Tibial nerve (tissue), 4 donors: ENCODE measurements around the gene PTGER1. TPM values are rescaled to one million over a fixed set of nuclear protein-coding genes. Genes with fewer than 3 reads are reported as not detected.

ENCODE experiments used
- DNase-seq, 2 donors: peaks; one replicate each; pipeline ENCODE4 v3.0.0-alpha.2; 2019; ENCODE audit warnings: low spot score in 2 of 2
- H3K27ac ChIP-seq, 4 donors: fragments of 200-600 bp; sonication (generic) in 3 of 4; one replicate each; pipeline ENCODE4 v1.5.1; 2017 to 2019; ENCODE audit warnings: mild to moderate bottlenecking in 1 of 4
- H3K27me3 ChIP-seq, 2 donors: fragments of 200-600 bp; sonication (generic) in 1 of 2; one replicate each; pipeline versions ENCODE4 v1.5.1 to v1.6.0; 2017 to 2019
- H3K36me3 ChIP-seq, 3 donors: fragments of 200-600 bp; sonication (generic); one replicate each; pipeline ENCODE4 v1.5.1; 2018 to 2019
- H3K4me1 ChIP-seq, 4 donors: fragments of 200-600 bp; sonication (generic) in 3 of 4; one replicate each; pipeline ENCODE4 v1.5.1; 2017 to 2019
- H3K4me3 ChIP-seq, 4 donors: fragments of 200-600 bp; sonication (generic) in 3 of 4; one replicate each; pipeline ENCODE4 v1.5.1; 2017 to 2019; ENCODE audit warnings: mild to moderate bottlenecking in 1 of 4, moderate library complexity in 1 of 4
- H3K9me3 ChIP-seq, 4 donors: fragments of 200-600 bp; sonication (generic) in 3 of 4; one replicate each; pipeline ENCODE4 v1.5.1; 2017 to 2019
- EP300 ChIP-seq, 2 donors: sonication (generic); formaldehyde crosslinking; IDR thresholded peaks; one replicate each; pipeline ENCODE4 v1.6.1; 2017; ENCODE audit warnings: antibody characterized with exemption in 2 of 2, mild to moderate bottlenecking in 1 of 2
- POLR2A ChIP-seq, 2 donors: fragments of 450-650 bp; IDR thresholded peaks; one replicate each; pipeline ENCODE4 v1.6.1; 2017; ENCODE audit warnings: antibody characterized with exemption in 2 of 2, mild to moderate bottlenecking in 2 of 2, moderate library complexity in 2 of 2
- WGBS, 2 donors: methylation state at CpG; one replicate each; pipeline ENCODE4 v1.1.5; 2018; 5-methylcytosine and 5-hydroxymethylcytosine counted together
- total RNA-seq, 4 donors: library from RNA; depleted of rRNA; stranded (reverse); fragments of >200 nt; gene quantifications; one replicate each; pipeline ENCODE4 v1.1.0, GENCODE V29; 2016
- TF ChIP-seq, protein P1 (sequence below), 5 experiments: fragments of 200-600 bp in 3 of 5; fragments of 450-650 bp in 2 of 5; sonication (generic) in 3 of 5; IDR thresholded peaks; one replicate each; pipeline ENCODE4 v1.5.1; 2016 to 2019; ENCODE audit warnings: antibody characterized with exemption in 5 of 5, mild to moderate bottlenecking in 3 of 5, moderate library complexity in 2 of 5

Gene PTGER1
- total RNA-seq, 4 donors from 2014 or later, result 0.90 to 5.9 (median 3.5) TPM

DNA sequence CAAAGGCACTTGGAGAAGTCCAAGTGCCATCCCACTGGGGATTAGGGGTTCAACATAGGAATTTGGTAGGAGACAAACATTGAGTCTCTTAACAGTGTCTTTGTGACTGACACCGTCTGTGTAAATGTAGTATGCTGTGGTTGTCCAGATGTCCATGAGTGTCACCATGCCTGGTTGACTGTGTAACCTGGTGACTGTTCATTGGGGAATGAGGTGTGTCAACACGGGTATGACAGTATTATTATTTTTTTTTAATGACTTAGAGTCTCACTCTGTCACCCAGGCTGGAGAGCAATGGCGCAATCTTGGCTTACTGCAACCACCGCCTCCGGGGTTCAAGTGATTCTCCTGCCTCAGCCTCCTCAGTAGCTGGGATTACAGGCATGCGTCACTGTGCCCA lies 25.8 kb downstream of the PTGER1 start:
- WGBS, 2 donors, result 91% methylated on average over 6 of the region's 6 CpGs
- TF ChIP-seq, protein P1, sequence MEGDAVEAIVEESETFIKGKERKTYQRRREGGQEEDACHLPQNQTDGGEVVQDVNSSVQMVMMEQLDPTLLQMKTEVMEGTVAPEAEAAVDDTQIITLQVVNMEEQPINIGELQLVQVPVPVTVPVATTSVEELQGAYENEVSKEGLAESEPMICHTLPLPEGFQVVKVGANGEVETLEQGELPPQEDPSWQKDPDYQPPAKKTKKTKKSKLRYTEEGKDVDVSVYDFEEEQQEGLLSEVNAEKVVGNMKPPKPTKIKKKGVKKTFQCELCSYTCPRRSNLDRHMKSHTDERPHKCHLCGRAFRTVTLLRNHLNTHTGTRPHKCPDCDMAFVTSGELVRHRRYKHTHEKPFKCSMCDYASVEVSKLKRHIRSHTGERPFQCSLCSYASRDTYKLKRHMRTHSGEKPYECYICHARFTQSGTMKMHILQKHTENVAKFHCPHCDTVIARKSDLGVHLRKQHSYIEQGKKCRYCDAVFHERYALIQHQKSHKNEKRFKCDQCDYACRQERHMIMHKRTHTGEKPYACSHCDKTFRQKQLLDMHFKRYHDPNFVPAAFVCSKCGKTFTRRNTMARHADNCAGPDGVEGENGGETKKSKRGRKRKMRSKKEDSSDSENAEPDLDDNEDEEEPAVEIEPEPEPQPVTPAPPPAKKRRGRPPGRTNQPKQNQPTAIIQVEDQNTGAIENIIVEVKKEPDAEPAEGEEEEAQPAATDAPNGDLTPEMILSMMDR (IDR thresholded peaks at IDR 0.05), result no peak
- TF ChIP-seq POLR2A (IDR thresholded peaks at IDR 0.05), result no peak
- TF ChIP-seq EP300 (IDR thresholded peaks at IDR 0.05), result no peak
- Histone ChIP-seq H3K4me1 (no peaks in the 10 kb centered on the region), H3K4me3 (no peak overlapping the region), H3K9me3 (no peaks in the 10 kb centered on the region), H3K27ac (no peak overlapping the region), H3K27me3 (no peaks in the 10 kb centered on the region), H3K36me3 (peaks cover 6 to 100% (median 51%) of the 10 kb centered on the region in 3 donors)
- no peak for DNase-seq

DNA sequence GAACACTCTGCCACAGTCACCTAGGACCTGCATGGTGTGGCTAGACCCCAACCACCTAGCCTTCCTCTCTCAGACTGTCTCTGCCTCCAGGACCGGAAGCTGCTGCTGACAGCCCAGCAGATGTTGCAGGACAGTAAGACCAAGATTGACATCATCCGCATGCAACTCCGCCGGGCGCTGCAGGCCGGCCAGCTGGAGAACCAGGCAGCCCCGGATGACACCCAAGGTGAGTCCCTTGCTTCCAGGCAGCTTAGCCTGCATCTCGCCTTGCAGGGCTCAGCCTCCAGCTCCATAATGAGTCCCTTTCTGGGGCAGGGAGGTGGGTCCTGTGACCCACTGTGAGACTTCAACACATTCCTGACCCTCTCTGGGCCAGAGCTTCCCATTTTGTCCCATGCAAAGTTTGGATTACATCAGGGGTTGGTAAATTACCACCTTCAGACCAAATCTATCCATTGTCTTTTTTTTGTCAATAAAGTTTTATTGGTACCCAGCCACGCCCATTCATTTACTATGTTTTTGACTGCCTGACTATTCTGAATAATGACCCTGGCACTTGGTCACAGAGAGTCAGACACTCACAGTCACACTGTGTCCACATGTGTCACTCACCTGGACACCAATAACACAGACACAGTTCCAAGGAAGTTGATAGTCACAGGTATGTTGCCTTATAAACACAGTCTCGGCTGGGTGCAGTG lies 28.7 kb downstream of the PTGER1 start:
- Histone ChIP-seq H3K36me3 (peaks cover 12 to 100% (median 57%) of the 10 kb centered on the region in 3 donors), H3K4me3 (no peak overlapping the region), H3K27ac (no peak overlapping the region), H3K27me3 (no peaks in the 10 kb centered on the region), H3K4me1 (peaks cover 0 to 1% (median 0%) of the 10 kb centered on the region in 4 donors), H3K9me3 (no peaks in the 10 kb centered on the region)
- no peak for TF ChIP-seq EP300 (IDR thresholded peaks at IDR 0.05)
- TF ChIP-seq POLR2A (IDR thresholded peaks at IDR 0.05), result no peak
- TF ChIP-seq, protein P1 (IDR thresholded peaks at IDR 0.05), result no peak
- WGBS, 2 donors, result 98% methylated on average over 10 of the region's 10 CpGs
- no peak for DNase-seq

DNA sequence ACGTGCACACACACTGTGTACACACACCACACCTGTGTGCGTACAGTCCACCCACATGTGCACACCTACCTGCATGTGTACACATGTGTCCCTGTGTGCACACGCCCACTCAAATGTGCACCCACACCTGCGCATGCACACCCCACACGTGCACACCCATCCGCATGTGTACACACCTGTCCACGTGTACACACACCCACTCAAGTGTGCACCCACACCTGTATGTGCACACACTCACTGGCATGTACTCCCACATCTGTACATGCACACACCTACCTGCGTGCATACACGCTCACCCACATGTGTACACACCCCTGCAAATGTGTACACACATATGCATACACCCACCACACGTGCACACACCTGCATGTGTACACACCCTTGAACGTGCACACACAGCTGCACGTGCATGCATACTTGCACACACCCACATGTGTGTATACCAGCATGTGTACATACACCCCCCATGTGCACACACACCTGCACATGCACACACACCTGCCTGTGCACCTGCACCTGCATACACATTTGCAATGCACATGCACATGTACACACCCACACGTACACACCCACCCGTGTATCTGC lies 31.4 kb downstream of the PTGER1 start:
- 93 to 95% methylated on average over 14 of the region's 14 CpGs for WGBS, 2 donors
- no peaks in the 10 kb centered on the region for H3K9me3 ChIP-seq
- no peaks in the 10 kb centered on the region for H3K27me3 ChIP-seq
- H3K4me1 ChIP-seq, result peaks cover 0 to 29% (median 24%) of the 10 kb centered on the region in 4 donors
- DNase-seq, result no peak
- H3K36me3 ChIP-seq, result peaks cover 8 to 80% (median 38%) of the 10 kb centered on the region in 3 donors
- no peak overlapping the region for H3K4me3 ChIP-seq
- no peak overlapping the region for H3K27ac ChIP-seq
- TF ChIP-seq EP300 (IDR thresholded peaks at IDR 0.05) (no peak), POLR2A (IDR thresholded peaks at IDR 0.05) (no peak)
- TF ChIP-seq, protein P1 (IDR thresholded peaks at IDR 0.05), result no peak

DNA sequence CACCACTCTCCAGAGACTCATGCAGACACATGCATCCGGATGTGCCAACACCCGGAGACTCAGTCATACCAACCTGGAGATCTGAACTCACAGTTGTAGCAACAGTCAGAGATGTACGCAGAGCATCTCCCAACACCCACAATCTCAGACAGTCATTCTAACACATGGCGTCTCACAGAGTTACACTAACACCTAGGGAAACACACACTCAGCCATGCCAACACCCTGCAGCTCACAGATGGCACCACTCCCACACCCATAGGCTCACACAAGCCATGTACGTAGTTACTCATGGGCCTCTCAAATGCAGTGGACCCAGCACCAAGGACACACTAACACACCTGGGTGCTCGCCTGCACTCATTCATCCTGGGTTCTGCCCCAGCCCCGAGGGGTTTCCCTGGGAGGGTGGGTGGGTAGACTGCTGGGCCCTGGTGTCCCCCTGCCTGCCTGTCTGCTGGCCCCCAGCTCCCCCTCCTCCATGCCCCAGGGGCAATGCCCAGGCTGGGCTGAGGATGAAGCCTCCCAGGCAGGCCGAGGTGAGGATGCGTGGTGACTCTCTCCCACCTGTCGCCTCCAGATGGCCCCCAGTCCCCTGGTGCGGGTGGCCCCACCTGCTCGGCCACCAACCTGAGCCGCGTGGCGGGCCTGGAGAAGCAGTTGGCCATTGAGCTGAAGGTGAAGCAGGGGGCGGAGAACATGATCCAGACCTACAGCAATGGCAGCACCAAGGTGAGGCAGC lies 32.1 kb downstream of the PTGER1 start:
- H3K9me3 ChIP-seq, result no peaks in the 10 kb centered on the region
- no peak overlapping the region for H3K4me3 ChIP-seq
- H3K4me1 ChIP-seq, result peaks cover 0 to 36% (median 24%) of the 10 kb centered on the region in 4 donors
- TF ChIP-seq, protein P1 (IDR thresholded peaks at IDR 0.05), result no peak
- no peak for TF ChIP-seq POLR2A (IDR thresholded peaks at IDR 0.05)
- TF ChIP-seq EP300 (IDR thresholded peaks at IDR 0.05), result no peak
- no peaks in the 10 kb centered on the region for H3K27me3 ChIP-seq
- WGBS, 2 donors, result 94 to 95% methylated on average over 13 to 16 of the region's 16 CpGs
- no peak overlapping the region for H3K27ac ChIP-seq
- DNase-seq, result no peak
- H3K36me3 ChIP-seq, result peaks cover 8 to 73% (median 35%) of the 10 kb centered on the region in 3 donors
